SU-DHL-6 (cell line): ENCODE results near the gene DCDC2.

Source experiments
- H2AFZ ChIP-seq: fragments of 200-600 bp; sonication (generic); 2 replicates; pipeline ENCODE4 v1.6.1; 2014; ENCODE audit warnings: low read depth, mild to moderate bottlenecking, moderate library complexity, mixed read lengths, antibody characterized with exemption, low read length; ENCODE audit not compliant: severe bottlenecking
- H3F3A ChIP-seq: fragments of 200-600 bp; shearing (Covaris generic); 2 replicates; pipeline ENCODE4 v1.6.0; 2016; ENCODE audit warnings: antibody characterized with exemption, mild to moderate bottlenecking; ENCODE audit not compliant: insufficient read depth
- H3K27ac ChIP-seq: fragments of 200-600 bp; sonication (generic); 2 replicates; pipeline ENCODE4 v1.5.1; 2016; ENCODE audit warnings: low read depth, mild to moderate bottlenecking, low read length, moderate library complexity, mixed read lengths
- H3K27me3 ChIP-seq: fragments of 200-600 bp; sonication (generic), shearing (Covaris generic); 2 replicates; pipeline ENCODE4 v1.6.0; 2014; ENCODE audit warnings: mild to moderate bottlenecking, low read length
- H3K36me3 ChIP-seq: fragments of 200-600 bp; sonication (generic); 2 replicates; pipeline ENCODE4 v1.6.1; 2014; ENCODE audit warnings: mild to moderate bottlenecking, low read length, mixed read lengths
- H3K4me2 ChIP-seq: fragments of 300-600, 200-600 bp; shearing (Covaris generic), sonication (generic); 2 replicates; pipeline ENCODE4 v1.6.0; 2014; ENCODE audit warnings: low read length, low read depth, mild to moderate bottlenecking; ENCODE audit not compliant: poor library complexity, severe bottlenecking
- H3K4me3 ChIP-seq: fragments of 200-600 bp; sonication (generic); 2 replicates; pipeline ENCODE4 v1.5.1; 2014; ENCODE audit warnings: antibody characterized with exemption, low read length, mild to moderate bottlenecking, mixed read lengths; ENCODE audit not compliant: insufficient read depth, poor library complexity, severe bottlenecking
- H3K79me2 ChIP-seq: fragments of 200-600 bp; sonication (generic); 2 replicates; pipeline ENCODE4 v1.6.1; 2014; ENCODE audit warnings: mild to moderate bottlenecking, low read length, moderate library complexity; ENCODE audit not compliant: insufficient read depth
- H3K9ac ChIP-seq: fragments of 200-600 bp; sonication (generic); 2 replicates; pipeline ENCODE4 v1.7.0; 2014; ENCODE audit warnings: mild to moderate bottlenecking, low read length
- H3K9me2 ChIP-seq: fragments of 200-600 bp; sonication (generic); replicated peaks from 2 replicates; pipeline ENCODE4 v1.6.1; 2014; ENCODE audit warnings: low read length; ENCODE audit not compliant: insufficient read depth
- H3K9me3 ChIP-seq: fragments of 200-600 bp; sonication (generic); 2 replicates; pipeline ENCODE4 v1.6.1; 2014; ENCODE audit warnings: low read length, mixed read lengths; ENCODE audit not compliant: insufficient read depth
- H4K20me1 ChIP-seq: fragments of 200-600 bp; sonication (generic); 2 replicates; pipeline ENCODE4 v1.6.1; 2014; ENCODE audit warnings: low read depth, mild to moderate bottlenecking, antibody characterized with exemption, low read length, moderate library complexity, mixed read lengths
- EZH2phosphoT487 ChIP-seq: fragments of 200-600 bp; sonication (generic), shearing (Covaris generic); conservative IDR thresholded peaks from 2 replicates; pipeline ENCODE4 v1.6.1; 2018; ENCODE audit warnings: mild to moderate bottlenecking, antibody characterized with exemption, low read length, moderate library complexity, mixed read lengths
- TF ChIP-seq, protein P1 (sequence below): fragments of 200-600 bp; sonication (generic); IDR thresholded peaks from one replicate; pipeline ENCODE4 v1.5.1; 2017; ENCODE audit warnings: antibody characterized with exemption, mild to moderate bottlenecking, low read length, moderate library complexity; ENCODE audit not compliant: insufficient read depth, poor library complexity, severe bottlenecking

DCDC2 gene

GRCh38 chr6:24255676-24256075, 102.2 kb downstream of the DCDC2 start:
- Histone ChIP-seq H3K27me3 (no peaks in the 10 kb centered on the region), H3K9me2 (no peaks in the 10 kb centered on the region), H3F3A (no peaks in the 10 kb centered on the region), H3K9ac (no peak overlapping the region), H3K4me3 (no peak overlapping the region), H3K36me3 (no peaks in the 10 kb centered on the region), H2AFZ (no peak overlapping the region), H3K79me2 (no peaks in the 10 kb centered on the region), H3K4me2 (no peak overlapping the region), H3K9me3 (peaks cover 5% of the 10 kb centered on the region; the same call in 1 of the 2 replicates), H3K27ac (no peak overlapping the region), H4K20me1 (no peaks in the 10 kb centered on the region)
- TF ChIP-seq EZH2phosphoT487 = no peak
- TF ChIP-seq, protein P1, sequence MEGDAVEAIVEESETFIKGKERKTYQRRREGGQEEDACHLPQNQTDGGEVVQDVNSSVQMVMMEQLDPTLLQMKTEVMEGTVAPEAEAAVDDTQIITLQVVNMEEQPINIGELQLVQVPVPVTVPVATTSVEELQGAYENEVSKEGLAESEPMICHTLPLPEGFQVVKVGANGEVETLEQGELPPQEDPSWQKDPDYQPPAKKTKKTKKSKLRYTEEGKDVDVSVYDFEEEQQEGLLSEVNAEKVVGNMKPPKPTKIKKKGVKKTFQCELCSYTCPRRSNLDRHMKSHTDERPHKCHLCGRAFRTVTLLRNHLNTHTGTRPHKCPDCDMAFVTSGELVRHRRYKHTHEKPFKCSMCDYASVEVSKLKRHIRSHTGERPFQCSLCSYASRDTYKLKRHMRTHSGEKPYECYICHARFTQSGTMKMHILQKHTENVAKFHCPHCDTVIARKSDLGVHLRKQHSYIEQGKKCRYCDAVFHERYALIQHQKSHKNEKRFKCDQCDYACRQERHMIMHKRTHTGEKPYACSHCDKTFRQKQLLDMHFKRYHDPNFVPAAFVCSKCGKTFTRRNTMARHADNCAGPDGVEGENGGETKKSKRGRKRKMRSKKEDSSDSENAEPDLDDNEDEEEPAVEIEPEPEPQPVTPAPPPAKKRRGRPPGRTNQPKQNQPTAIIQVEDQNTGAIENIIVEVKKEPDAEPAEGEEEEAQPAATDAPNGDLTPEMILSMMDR = no peak

- Histone ChIP-seq H3K9ac (no peak overlapping the region), H3K36me3 (no peaks in the 10 kb centered on the region), H2AFZ (no peak overlapping the region), H3K9me2 (no peaks in the 10 kb centered on the region), H3K27ac (no peak overlapping the region), H3K9me3 (peaks cover 1% of the 10 kb centered on the region; the same call in 1 of the 2 replicates), H3K27me3 (no peaks in the 10 kb centered on the region), H3K4me3 (no peak overlapping the region), H3F3A (no peaks in the 10 kb centered on the region), H4K20me1 (no peaks in the 10 kb centered on the region), H3K79me2 (no peaks in the 10 kb centered on the region), H3K4me2 (no peak overlapping the region)
- TF ChIP-seq, protein P1 = no peak
- TF ChIP-seq EZH2phosphoT487 = no peak
Measured at GRCh38 chr6:24253360-24253759, 104.5 kb downstream of the DCDC2 start.

DNA sequence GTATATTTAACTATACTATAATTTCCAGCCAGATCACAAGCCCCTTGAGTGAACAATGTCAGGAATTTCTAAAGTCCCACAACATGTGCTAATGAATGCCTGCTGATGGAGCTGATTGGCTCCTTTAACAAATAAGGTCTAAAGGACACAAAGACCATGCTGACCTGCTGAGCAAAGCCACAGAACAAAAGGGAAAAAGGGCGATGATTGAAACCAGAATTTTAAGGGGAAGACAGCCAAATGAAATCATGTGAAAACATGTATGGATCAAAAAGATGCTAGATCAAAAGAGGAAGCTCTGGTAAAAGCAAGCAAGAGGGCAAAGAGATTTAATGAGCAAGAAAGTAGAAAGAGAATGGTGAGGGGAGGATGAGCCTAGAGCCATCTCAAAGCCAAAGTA, 105.6 kb downstream of the DCDC2 start:
- TF ChIP-seq, protein P1 = no peak
- TF ChIP-seq EZH2phosphoT487 = no peak
- Histone ChIP-seq H3K9ac (no peak overlapping the region), H3K79me2 (no peaks in the 10 kb centered on the region), H3K9me2 (no peaks in the 10 kb centered on the region), H3K27ac (no peak overlapping the region), H3K4me3 (no peak overlapping the region), H3K27me3 (no peaks in the 10 kb centered on the region), H3K9me3 (no peaks in the 10 kb centered on the region), H3F3A (no peaks in the 10 kb centered on the region), H3K4me2 (no peak overlapping the region), H4K20me1 (no peaks in the 10 kb centered on the region), H3K36me3 (no peaks in the 10 kb centered on the region), H2AFZ (no peak overlapping the region)

DNA sequence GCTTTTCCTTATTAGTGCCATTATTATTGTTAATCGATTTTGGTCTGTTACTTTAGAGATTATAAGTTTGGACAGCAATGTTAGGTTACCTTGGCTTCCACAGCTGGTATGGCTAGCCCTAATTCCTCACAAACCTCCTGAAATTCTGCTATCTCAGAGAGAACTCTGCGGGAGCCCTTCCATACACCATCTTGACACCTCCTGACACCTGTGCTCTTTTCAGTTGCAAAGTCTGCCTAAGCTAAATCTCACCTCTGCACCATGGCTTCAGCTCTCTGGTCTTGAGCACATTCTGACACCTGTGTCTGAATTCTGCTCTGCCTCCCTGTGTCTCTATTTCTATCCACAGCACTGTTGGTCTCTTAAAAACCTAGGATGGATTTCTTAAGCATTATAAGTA, 106.5 kb downstream of the DCDC2 start:
- H3K4me3 ChIP-seq = no peak overlapping the region
- no peaks in the 10 kb centered on the region for H4K20me1 ChIP-seq
- no peaks in the 10 kb centered on the region for H3K79me2 ChIP-seq
- no peaks in the 10 kb centered on the region for H3K9me3 ChIP-seq
- no peak overlapping the region for H2AFZ ChIP-seq
- no peaks in the 10 kb centered on the region for H3K9me2 ChIP-seq
- H3K9ac ChIP-seq = no peak overlapping the region
- no peaks in the 10 kb centered on the region for H3K27me3 ChIP-seq
- no peak overlapping the region for H3K4me2 ChIP-seq
- H3K36me3 ChIP-seq = no peaks in the 10 kb centered on the region
- no peak overlapping the region for H3K27ac ChIP-seq
- H3F3A ChIP-seq = no peaks in the 10 kb centered on the region
- no peak for TF ChIP-seq EZH2phosphoT487
- TF ChIP-seq, protein P1 = no peak
